Panc1 (cell line): ENCODE data around the gene DENND4C. TPM values are rescaled to one million over a fixed set of nuclear protein-coding genes. Genes with fewer than 3 reads are reported as not detected.

Experiments
- ATAC-seq: fragments of 200-7000 bp; cut with Tn5 transposase; 2 replicates; pipeline ENCODE4 v1.9.1; 2020; ENCODE audit warnings: mild to moderate bottlenecking, moderate library complexity
- BruUV-seq: library from RNA; stranded (reverse); fragments of 400-500 nt; replicated peaks from 2 replicates; lab custom pipeline; 2021; lab: Mats Ljungman, UMichigan
- CTCF ChIA-PET: fragments of 300-600 bp; sonication (Branson Sonifier 250); formaldehyde crosslinking; loops from one replicate; lab custom pipeline; 2022; ENCODE audit warnings: antibody characterized with exemption; lab: Charles Lee
- POLR2A ChIA-PET: fragments of 300-600 bp; sonication (Branson Sonifier 250); formaldehyde crosslinking; loops from one replicate; lab custom pipeline; 2022; ENCODE audit warnings: antibody characterized with exemption; lab: Charles Lee
- DNase-seq: peaks from one replicate; pipeline ENCODE4 v3.0.0-alpha.2; 2010; ENCODE audit warnings: low read depth, low spot score
- H3K27ac ChIP-seq: 2 replicates; pipeline ENCODE4 v1.5.1; 2011; ENCODE audit warnings: mild to moderate bottlenecking, low read length, inconsistent platforms
- H3K27me3 ChIP-seq: fragments of 200-500 bp; sonication (Bioruptor generic); 2 replicates; pipeline ENCODE4 v1.6.0; 2014; ENCODE audit warnings: low read length, inconsistent platforms; ENCODE audit not compliant: control insufficient read depth, insufficient read depth
- H3K36me3 ChIP-seq: fragments of 200-500 bp; sonication (Bioruptor generic); 2 replicates; pipeline ENCODE4 v1.5.1; 2014; ENCODE audit warnings: inconsistent platforms, mild to moderate bottlenecking, low read length, moderate library complexity; ENCODE audit not compliant: control insufficient read depth, insufficient read depth
- H3K4me1 ChIP-seq: 2 replicates; pipeline ENCODE4 v1.5.1; 2011; ENCODE audit warnings: inconsistent platforms, mild to moderate bottlenecking, low read length, moderate library complexity; ENCODE audit not compliant: control insufficient read depth, insufficient read depth
- H3K4me3 ChIP-seq, 2 experiments: 2 replicates each; pipeline ENCODE4 v1.5.1; 2011 to 2012; ENCODE audit warnings: low read depth in 2 of 2, low read length in 2 of 2, mild to moderate bottlenecking in 2 of 2, inconsistent platforms in 1 of 2, moderate library complexity in 1 of 2
- H3K9me3 ChIP-seq: fragments of 200-500 bp; sonication (Bioruptor generic); 2 replicates; pipeline ENCODE4 v1.5.1; 2014; ENCODE audit warnings: low read depth, mild to moderate bottlenecking, inconsistent platforms, low read length, moderate library complexity; ENCODE audit not compliant: control insufficient read depth, insufficient read depth
- POLR2AphosphoS5 ChIP-seq: IDR thresholded peaks from 2 replicates; pipeline ENCODE4 v1.6.1; 2012; ENCODE audit warnings: mild to moderate bottlenecking, low read depth, low read length, moderate library complexity
- SIN3A ChIP-seq: IDR thresholded peaks from 2 replicates; pipeline ENCODE4 v1.6.1; 2012; ENCODE audit warnings: low read depth, mild to moderate bottlenecking, low read length, moderate library complexity, borderline replicate concordance; ENCODE audit not compliant: insufficient read depth
- TCF7L2 ChIP-seq: IDR thresholded peaks from 2 replicates; pipeline ENCODE4 v1.6.1; 2011; ENCODE audit warnings: mild to moderate bottlenecking, low read depth, low read length, inconsistent platforms
- in situ Hi-C: cut with HindIII; loops from 2 replicates; pipeline ENCODE4 v1.10.0; 2016; ENCODE audit warnings: low sequenced_read_pairs, low pct_unique_long_range_greater_than_20kb
- intact Hi-C: fragments of 100-400 bp; cut with micrococcal nuclease; formaldehyde crosslinking; loops from one replicate; pipeline ENCODE4 v1.10.0; 2022; ENCODE audit not compliant: unreplicated experiment
- total RNA-seq: library from RNA; stranded (reverse); gene quantifications from one replicate; pipeline ENCODE4 v1.2.1, GENCODE V29; 2021; ENCODE audit not compliant: unreplicated experiment
- TF ChIP-seq, protein P1 (sequence below): fragments of 450-650 bp; IDR thresholded peaks from 2 replicates; pipeline ENCODE4 v1.5.1; 2017; ENCODE audit warnings: mild to moderate bottlenecking
- TF ChIP-seq, protein P2 (sequence below), 2 experiments: IDR thresholded peaks; 2 replicates each; pipeline ENCODE4 v1.6.1; 2011 to 2012; ENCODE audit warnings: low read depth in 2 of 2, control low read depth in 1 of 2, low read length in 1 of 2, mild to moderate bottlenecking in 1 of 2, moderate library complexity in 1 of 2; ENCODE audit not compliant: insufficient read depth in 1 of 2

The DENND4C gene
- total RNA-seq, 1 experiment from 2014 or later = 10.5 TPM

- in situ Hi-C loops = no loop called here
- POLR2A ChIA-PET = no interaction called here
Measured at GRCh38 chr9:19379697-19380046, 149.2 kb downstream of the DENND4C start.

DNA sequence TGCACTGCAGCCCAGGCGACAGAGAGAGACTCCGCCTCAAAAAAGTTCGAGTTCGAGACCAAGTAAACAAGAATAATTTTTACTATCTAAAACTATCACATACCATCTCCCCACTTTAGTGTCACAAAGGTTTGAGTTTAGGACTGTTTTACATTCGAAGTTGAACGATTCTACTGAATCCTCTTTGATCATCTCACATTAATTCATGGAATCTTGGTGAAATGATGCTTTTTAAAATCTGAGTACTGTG lies 150.3 kb downstream of the DENND4C start:
- Histone ChIP-seq H3K27ac (peak overlapping the region; percentile 86), H3K9me3 (no peaks in the 10 kb centered on the region), H3K4me1 (no peaks in the 10 kb centered on the region; the same call in 1 of the 2 replicates), H3K36me3 (peaks cover 13% of the 10 kb centered on the region), H3K27me3 (no peaks in the 10 kb centered on the region), H3K4me3 (peak overlapping the region; percentile 69 to 73)
- POLR2A ChIA-PET = no interaction called here
- in situ Hi-C loops = no loop called here
- TF ChIP-seq, protein P1, sequence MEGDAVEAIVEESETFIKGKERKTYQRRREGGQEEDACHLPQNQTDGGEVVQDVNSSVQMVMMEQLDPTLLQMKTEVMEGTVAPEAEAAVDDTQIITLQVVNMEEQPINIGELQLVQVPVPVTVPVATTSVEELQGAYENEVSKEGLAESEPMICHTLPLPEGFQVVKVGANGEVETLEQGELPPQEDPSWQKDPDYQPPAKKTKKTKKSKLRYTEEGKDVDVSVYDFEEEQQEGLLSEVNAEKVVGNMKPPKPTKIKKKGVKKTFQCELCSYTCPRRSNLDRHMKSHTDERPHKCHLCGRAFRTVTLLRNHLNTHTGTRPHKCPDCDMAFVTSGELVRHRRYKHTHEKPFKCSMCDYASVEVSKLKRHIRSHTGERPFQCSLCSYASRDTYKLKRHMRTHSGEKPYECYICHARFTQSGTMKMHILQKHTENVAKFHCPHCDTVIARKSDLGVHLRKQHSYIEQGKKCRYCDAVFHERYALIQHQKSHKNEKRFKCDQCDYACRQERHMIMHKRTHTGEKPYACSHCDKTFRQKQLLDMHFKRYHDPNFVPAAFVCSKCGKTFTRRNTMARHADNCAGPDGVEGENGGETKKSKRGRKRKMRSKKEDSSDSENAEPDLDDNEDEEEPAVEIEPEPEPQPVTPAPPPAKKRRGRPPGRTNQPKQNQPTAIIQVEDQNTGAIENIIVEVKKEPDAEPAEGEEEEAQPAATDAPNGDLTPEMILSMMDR = no peak
- TF ChIP-seq SIN3A (no peak), TCF7L2 (no peak), POLR2AphosphoS5 (no peak)
- TF ChIP-seq, protein P2, sequence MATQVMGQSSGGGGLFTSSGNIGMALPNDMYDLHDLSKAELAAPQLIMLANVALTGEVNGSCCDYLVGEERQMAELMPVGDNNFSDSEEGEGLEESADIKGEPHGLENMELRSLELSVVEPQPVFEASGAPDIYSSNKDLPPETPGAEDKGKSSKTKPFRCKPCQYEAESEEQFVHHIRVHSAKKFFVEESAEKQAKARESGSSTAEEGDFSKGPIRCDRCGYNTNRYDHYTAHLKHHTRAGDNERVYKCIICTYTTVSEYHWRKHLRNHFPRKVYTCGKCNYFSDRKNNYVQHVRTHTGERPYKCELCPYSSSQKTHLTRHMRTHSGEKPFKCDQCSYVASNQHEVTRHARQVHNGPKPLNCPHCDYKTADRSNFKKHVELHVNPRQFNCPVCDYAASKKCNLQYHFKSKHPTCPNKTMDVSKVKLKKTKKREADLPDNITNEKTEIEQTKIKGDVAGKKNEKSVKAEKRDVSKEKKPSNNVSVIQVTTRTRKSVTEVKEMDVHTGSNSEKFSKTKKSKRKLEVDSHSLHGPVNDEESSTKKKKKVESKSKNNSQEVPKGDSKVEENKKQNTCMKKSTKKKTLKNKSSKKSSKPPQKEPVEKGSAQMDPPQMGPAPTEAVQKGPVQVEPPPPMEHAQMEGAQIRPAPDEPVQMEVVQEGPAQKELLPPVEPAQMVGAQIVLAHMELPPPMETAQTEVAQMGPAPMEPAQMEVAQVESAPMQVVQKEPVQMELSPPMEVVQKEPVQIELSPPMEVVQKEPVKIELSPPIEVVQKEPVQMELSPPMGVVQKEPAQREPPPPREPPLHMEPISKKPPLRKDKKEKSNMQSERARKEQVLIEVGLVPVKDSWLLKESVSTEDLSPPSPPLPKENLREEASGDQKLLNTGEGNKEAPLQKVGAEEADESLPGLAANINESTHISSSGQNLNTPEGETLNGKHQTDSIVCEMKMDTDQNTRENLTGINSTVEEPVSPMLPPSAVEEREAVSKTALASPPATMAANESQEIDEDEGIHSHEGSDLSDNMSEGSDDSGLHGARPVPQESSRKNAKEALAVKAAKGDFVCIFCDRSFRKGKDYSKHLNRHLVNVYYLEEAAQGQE (IDR thresholded peaks at IDR 0.05; ENCODE audit: insufficient read depth in 1 of 2, low read depth in 2 of 2, low read length in 1 of 2) = no peak
- CTCF ChIA-PET = no interaction called here
- ATAC-seq (no peak; the same call in 1 of the 2 replicates), DNase-seq (no peak)
- intact Hi-C loops = no loop called here
- BruUV-seq = no TSS peak

More at GRCh38 chr9:19379697-19380046, 149.2 kb downstream of the DENND4C start:
- Histone ChIP-seq H3K36me3 (peaks cover 13% of the 10 kb centered on the region), H3K4me3 (peak overlapping the region; percentile 69 to 73), H3K27me3 (no peaks in the 10 kb centered on the region), H3K27ac (peak overlapping the region; percentile 86), H3K9me3 (no peaks in the 10 kb centered on the region), H3K4me1 (no peaks in the 10 kb centered on the region; the same call in 1 of the 2 replicates)
- DNase-seq (no peak), ATAC-seq (peak; percentile 57)
- intact Hi-C loops = no loop called here
- CTCF ChIA-PET = no interaction called here
- TF ChIP-seq POLR2AphosphoS5 = no peak
- TF ChIP-seq SIN3A = no peak
- TF ChIP-seq, protein P1 = no peak
- no peak for TF ChIP-seq TCF7L2
- BruUV-seq = no TSS peak
